Measurements from ENCODE around the gene DUOX2.
"Not testable (repeated sequence)": the region's sequence is repeated elsewhere in the genome, so short reads cannot be mapped to it uniquely, and the experiment has no call there.

DUOX2 gene

GRCh38 chr15:45091161-45091560 lies 22.8 kb downstream of the DUOX2 start:
- no peaks in the 10 kb centered on the region for H3K9me3 ChIP-seq (ENCODE audit: control insufficient read depth, insufficient read depth, low read length)
- H3K27me3 ChIP-seq (ENCODE audit: control insufficient read depth, insufficient read depth, low read length), result no peaks in the 10 kb centered on the region
- H3K9ac ChIP-seq (ENCODE audit: low read depth, low read length), result no peak overlapping the region
- no peak overlapping the region for H3K4me3 ChIP-seq (ENCODE audit: low read depth, low read length)
- H3K4me1 ChIP-seq (ENCODE audit: control insufficient read depth, insufficient read depth, low read length), result no peaks in the 10 kb centered on the region
- no peaks in the 10 kb centered on the region for H3K36me3 ChIP-seq (ENCODE audit: control insufficient read depth, insufficient read depth, low read length)

- Histone ChIP-seq H3K9ac (ENCODE audit: low read depth, low read length) (no peak overlapping the region), H3K4me1 (ENCODE audit: control insufficient read depth, insufficient read depth, low read length) (no peaks in the 10 kb centered on the region), H3K9me3 (ENCODE audit: control insufficient read depth, insufficient read depth, low read length) (no peaks in the 10 kb centered on the region), H3K4me3 (ENCODE audit: low read depth, low read length) (no peak overlapping the region), H3K27me3 (ENCODE audit: control insufficient read depth, insufficient read depth, low read length) (no peaks in the 10 kb centered on the region), H3K36me3 (ENCODE audit: control insufficient read depth, insufficient read depth, low read length) (no peaks in the 10 kb centered on the region)
Measured at GRCh38 chr15:45089712-45090373, 24.1 kb downstream of the DUOX2 start.

GRCh38 chr15:45088801-45089711 lies 24.9 kb downstream of the DUOX2 start:
- Histone ChIP-seq H3K9me3 (ENCODE audit: control insufficient read depth, insufficient read depth, low read length) (no peaks in the 10 kb centered on the region), H3K36me3 (ENCODE audit: control insufficient read depth, insufficient read depth, low read length) (no peaks in the 10 kb centered on the region), H3K27me3 (ENCODE audit: control insufficient read depth, insufficient read depth, low read length) (no peaks in the 10 kb centered on the region)

GRCh38 chr15:45087513-45087912 lies 26.5 kb downstream of the DUOX2 start:
- H3K27me3 ChIP-seq (ENCODE audit: control insufficient read depth, insufficient read depth, low read length), result no peaks in the 10 kb centered on the region

More at GRCh38 chr15:45088801-45089711, 24.9 kb downstream of the DUOX2 start:
- Histone ChIP-seq H3K9ac (ENCODE audit: low read depth, low read length) (no peak overlapping the region), H3K4me1 (ENCODE audit: control insufficient read depth, insufficient read depth, low read length) (no peaks in the 10 kb centered on the region), H3K4me3 (ENCODE audit: low read depth, low read length) (no peak overlapping the region)

GRCh38 chr15:45084163-45084562 lies 29.8 kb downstream of the DUOX2 start:
- Histone ChIP-seq H3K4me1 (ENCODE audit: control insufficient read depth, insufficient read depth, low read length) (no peaks in the 10 kb centered on the region), H3K9ac (ENCODE audit: low read depth, low read length) (no peak overlapping the region), H3K9me3 (ENCODE audit: control insufficient read depth, insufficient read depth, low read length) (no peaks in the 10 kb centered on the region), H3K36me3 (ENCODE audit: control insufficient read depth, insufficient read depth, low read length) (no peaks in the 10 kb centered on the region), H3K4me3 (ENCODE audit: low read depth, low read length) (no peak overlapping the region), H3K27me3 (ENCODE audit: control insufficient read depth, insufficient read depth, low read length) (no peaks in the 10 kb centered on the region)

More at GRCh38 chr15:45087513-45087912, 26.5 kb downstream of the DUOX2 start:
- Histone ChIP-seq H3K4me1 (ENCODE audit: control insufficient read depth, insufficient read depth, low read length) (no peaks in the 10 kb centered on the region), H3K4me3 (ENCODE audit: low read depth, low read length) (no peak overlapping the region), H3K36me3 (ENCODE audit: control insufficient read depth, insufficient read depth, low read length) (no peaks in the 10 kb centered on the region), H3K9me3 (ENCODE audit: control insufficient read depth, insufficient read depth, low read length) (no peaks in the 10 kb centered on the region), H3K9ac (ENCODE audit: low read depth, low read length) (no peak overlapping the region)

- Histone ChIP-seq H3K27me3 (ENCODE audit: control insufficient read depth, insufficient read depth, low read length) (no peaks in the 10 kb centered on the region), H3K4me3 (ENCODE audit: low read depth, low read length) (no peak overlapping the region), H3K9ac (ENCODE audit: low read depth, low read length) (no peak overlapping the region), H3K36me3 (ENCODE audit: control insufficient read depth, insufficient read depth, low read length) (no peaks in the 10 kb centered on the region), H3K4me1 (ENCODE audit: control insufficient read depth, insufficient read depth, low read length) (no peaks in the 10 kb centered on the region), H3K9me3 (ENCODE audit: control insufficient read depth, insufficient read depth, low read length) (no peaks in the 10 kb centered on the region)
Measured at GRCh38 chr15:45083223-45083622, 30.7 kb downstream of the DUOX2 start.

- not testable (repeated sequence) for H3K9ac ChIP-seq (ENCODE audit: low read depth, low read length); H3K27me3 ChIP-seq (ENCODE audit: control insufficient read depth, insufficient read depth, low read length); H3K4me3 ChIP-seq (ENCODE audit: low read depth, low read length); H3K9me3 ChIP-seq (ENCODE audit: control insufficient read depth, insufficient read depth, low read length); H3K36me3 ChIP-seq (ENCODE audit: control insufficient read depth, insufficient read depth, low read length); H3K4me1 ChIP-seq (ENCODE audit: control insufficient read depth, insufficient read depth, low read length)
Measured at GRCh38 chr15:45082412-45082811, 31.6 kb downstream of the DUOX2 start.

GRCh38 chr15:45080593-45080992 lies 33.4 kb downstream of the DUOX2 start:
- H3K27me3 ChIP-seq (ENCODE audit: control insufficient read depth, insufficient read depth, low read length); H3K4me1 ChIP-seq (ENCODE audit: control insufficient read depth, insufficient read depth, low read length); H3K9me3 ChIP-seq (ENCODE audit: control insufficient read depth, insufficient read depth, low read length); H3K36me3 ChIP-seq (ENCODE audit: control insufficient read depth, insufficient read depth, low read length); H3K4me3 ChIP-seq (ENCODE audit: low read depth, low read length); H3K9ac ChIP-seq (ENCODE audit: low read depth, low read length): not testable (repeated sequence)

- H3K4me3 ChIP-seq (ENCODE audit: low read depth, low read length); H3K4me1 ChIP-seq (ENCODE audit: control insufficient read depth, insufficient read depth, low read length); H3K9me3 ChIP-seq (ENCODE audit: control insufficient read depth, insufficient read depth, low read length); H3K27me3 ChIP-seq (ENCODE audit: control insufficient read depth, insufficient read depth, low read length); H3K9ac ChIP-seq (ENCODE audit: low read depth, low read length); H3K36me3 ChIP-seq (ENCODE audit: control insufficient read depth, insufficient read depth, low read length): not testable (repeated sequence)
Measured at GRCh38 chr15:45079628-45080246, 34.2 kb downstream of the DUOX2 start.

- not testable (repeated sequence) for H3K4me1 ChIP-seq (ENCODE audit: control insufficient read depth, insufficient read depth, low read length); H3K36me3 ChIP-seq (ENCODE audit: control insufficient read depth, insufficient read depth, low read length); H3K4me3 ChIP-seq (ENCODE audit: low read depth, low read length); H3K27me3 ChIP-seq (ENCODE audit: control insufficient read depth, insufficient read depth, low read length); H3K9me3 ChIP-seq (ENCODE audit: control insufficient read depth, insufficient read depth, low read length); H3K9ac ChIP-seq (ENCODE audit: low read depth, low read length)
Measured at GRCh38 chr15:45079201-45079600, 34.8 kb downstream of the DUOX2 start.

GRCh38 chr15:45077391-45077790 lies 36.6 kb downstream of the DUOX2 start:
- not testable (repeated sequence) for H3K9ac ChIP-seq (ENCODE audit: low read depth, low read length); H3K4me3 ChIP-seq (ENCODE audit: low read depth, low read length); H3K4me1 ChIP-seq (ENCODE audit: control insufficient read depth, insufficient read depth, low read length); H3K36me3 ChIP-seq (ENCODE audit: control insufficient read depth, insufficient read depth, low read length); H3K9me3 ChIP-seq (ENCODE audit: control insufficient read depth, insufficient read depth, low read length); H3K27me3 ChIP-seq (ENCODE audit: control insufficient read depth, insufficient read depth, low read length)

Data from iPS-15b (cell line).